NCI-H345 treated with DMSO at 0.1 percent for 48 hours (cell line): ENCODE results near the gene CHAT.

Experiments used
- DNase-seq: peaks from one replicate; lab custom pipeline; 2025; ENCODE audit not compliant: unreplicated experiment; lab: John Stamatoyannopoulos, UW

The CHAT gene

GRCh38 chr10:49613882-49614241, at the start of gene CHAT:
CHAT (plus strand) TSS chr10:49614037; CDS start chr10:49614190, 153 bp downstream.
- no peak for DNase-seq

GRCh38 chr10:49564461-49565009, 49.3 kb upstream of the CHAT start:
- DNase-seq, result no peak

GRCh38 chr10:49567810-49568209, 46.0 kb upstream of the CHAT start:
- no peak for DNase-seq

- DNase-seq, result no peak
These were observed 45.6 kb upstream of the CHAT start for GRCh38 chr10:49568235-49568634.

DNA sequence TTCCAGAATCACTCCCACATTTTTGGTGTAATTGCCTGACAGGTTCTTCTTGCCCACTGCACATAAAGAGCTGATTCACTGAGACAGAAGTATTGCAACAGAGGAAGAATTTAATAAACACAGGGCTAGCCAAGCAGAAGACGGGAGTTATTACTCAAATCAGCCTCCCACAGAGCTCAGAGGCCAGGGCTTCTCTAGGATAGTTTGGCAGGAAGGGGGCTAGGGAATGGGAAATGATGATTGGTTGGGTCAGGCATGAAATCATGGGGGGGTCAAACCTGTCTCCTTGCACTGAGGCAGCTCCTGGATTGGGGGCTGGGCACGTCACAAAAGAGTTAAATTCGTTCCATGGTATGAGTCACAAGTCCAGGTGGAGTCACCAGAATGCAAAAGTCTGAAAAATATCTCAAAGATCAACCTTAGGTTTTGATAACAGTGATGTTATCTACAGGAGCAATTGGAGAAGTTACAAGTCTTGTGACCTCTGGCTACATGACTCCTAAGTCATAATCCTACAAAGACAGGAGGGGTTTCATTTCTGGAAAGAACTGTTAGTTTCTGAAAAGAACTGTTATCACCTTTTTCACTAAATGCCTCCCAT, 44.7 kb upstream of the CHAT start:
- no peak for DNase-seq

DNA sequence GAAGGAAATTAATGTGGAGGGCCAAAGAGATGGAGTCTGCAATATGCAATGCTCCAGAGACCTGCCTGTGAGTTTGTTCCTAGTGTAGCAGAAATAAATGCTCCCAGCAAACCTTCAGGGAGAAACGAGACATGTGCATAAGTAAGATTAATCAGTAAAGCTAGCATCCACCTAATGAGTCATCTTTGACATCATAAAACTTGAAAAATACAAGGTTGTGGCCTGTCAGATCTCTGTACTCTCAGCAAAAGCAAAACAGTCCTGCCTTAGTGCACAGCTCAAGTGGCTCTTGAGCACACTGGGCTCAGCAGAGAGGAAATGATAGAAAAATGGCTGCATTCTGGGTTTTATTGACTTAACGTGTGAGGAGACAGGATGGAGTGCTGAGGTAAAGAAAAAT, 42.4 kb upstream of the CHAT start:
- DNase-seq, result no peak

DNA sequence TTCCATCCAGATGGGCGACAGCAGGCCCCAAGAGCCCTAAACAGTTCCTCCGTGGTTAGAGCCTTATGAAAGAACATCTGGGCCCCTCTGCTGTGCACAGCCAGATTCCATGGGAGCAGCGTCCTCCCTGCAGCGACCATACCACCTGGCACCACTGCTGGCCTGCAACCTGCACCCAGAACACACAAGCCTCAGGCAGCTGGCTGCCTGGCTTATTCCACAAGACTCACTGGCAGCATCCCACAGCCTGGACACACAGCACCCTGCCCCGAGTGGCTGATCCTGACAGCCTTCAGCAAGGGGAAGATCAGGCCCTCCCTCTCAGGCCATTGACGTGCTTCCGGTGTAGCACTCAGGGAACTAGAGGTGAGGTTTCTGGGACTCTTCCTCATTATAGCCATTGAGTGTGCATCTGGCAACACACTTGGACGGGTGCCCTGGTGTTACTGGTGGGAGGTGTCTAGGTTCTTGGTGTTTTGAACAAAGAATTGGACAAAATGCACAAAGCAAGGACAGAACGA, 41.2 kb upstream of the CHAT start:
- DNase-seq, result no peak

GRCh38 chr10:49575489-49576072, 38.3 kb upstream of the CHAT start:
- no peak for DNase-seq

DNA sequence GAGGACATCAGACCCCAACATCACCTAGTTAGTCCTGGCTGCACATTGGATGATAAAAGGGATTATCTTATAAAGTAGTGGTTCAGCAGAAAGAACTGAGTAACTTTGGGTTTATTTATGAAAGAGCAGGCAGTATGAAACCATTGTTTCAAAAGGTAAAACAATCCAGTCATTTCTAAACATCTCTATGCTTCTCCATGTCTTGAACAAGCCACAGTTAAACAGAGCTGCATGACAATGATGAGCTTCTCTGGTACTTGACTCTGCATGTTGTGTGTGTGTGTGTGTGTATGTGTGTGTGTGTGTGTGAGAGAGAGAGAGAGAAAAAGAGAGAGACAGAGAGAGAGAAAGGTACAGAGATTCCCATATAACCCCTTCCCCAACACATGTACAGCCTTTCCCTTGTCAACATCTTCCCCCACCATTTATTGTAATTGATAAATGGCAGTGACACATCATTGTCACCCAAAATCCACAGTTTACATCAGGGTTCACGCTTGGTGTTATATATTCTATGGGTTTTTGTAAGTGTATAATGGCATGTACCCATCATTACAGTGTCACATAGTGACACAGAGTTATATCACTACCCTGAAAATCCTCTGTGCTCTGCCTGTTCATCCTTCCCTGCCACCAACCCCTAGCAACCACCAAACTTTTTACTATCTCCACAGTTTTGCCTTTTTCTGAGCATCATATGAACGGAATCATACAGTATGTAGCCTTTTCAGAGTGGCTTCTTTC, 36.5 kb upstream of the CHAT start:
- no peak for DNase-seq

DNA sequence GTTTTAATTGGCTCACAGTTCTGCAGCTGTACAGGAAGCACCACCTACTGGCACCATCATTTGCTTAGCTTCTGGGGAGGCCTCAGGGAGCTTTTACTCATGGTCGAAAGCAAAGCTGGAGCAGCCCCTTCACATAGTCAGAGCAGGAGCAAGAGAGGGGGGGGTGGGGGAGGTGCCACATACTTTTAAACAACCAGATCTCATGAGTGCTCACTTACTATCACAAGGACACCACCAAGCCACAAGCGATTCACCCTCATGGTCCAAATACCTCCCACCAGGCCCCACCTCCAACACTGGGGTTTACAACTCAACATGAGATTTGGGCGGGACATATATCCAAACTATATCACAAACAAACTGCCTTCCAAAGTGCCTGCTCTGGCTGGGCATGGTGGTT, 35.4 kb upstream of the CHAT start:
- no peak for DNase-seq

GRCh38 chr10:49579621-49580020, 34.2 kb upstream of the CHAT start:
- no peak for DNase-seq

- no peak for DNase-seq
These were observed 28.4 kb upstream of the CHAT start for GRCh38 chr10:49585387-49585786.

DNA sequence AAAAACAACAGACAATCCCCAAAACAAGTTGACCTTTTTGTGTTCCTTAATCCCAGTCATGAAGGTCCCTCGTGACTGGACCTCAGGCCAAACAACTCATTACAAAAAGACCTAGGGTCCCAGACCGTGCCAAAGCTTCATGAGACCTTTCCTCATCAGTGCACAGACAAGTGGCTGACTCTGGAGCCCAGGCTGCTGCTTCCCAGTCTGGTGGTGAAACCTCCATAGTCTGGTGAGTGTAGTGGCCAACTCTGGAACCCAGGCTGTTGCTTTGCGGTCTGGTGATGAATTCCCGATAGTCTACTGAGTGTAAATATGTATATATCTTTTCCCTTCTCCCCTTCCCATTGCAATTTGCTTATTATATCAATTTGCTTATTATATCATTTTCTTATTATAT, 25.9 kb upstream of the CHAT start:
- DNase-seq, result no peak

GRCh38 chr10:49592726-49593563, 20.9 kb upstream of the CHAT start:
- DNase-seq, result no peak

- DNase-seq, result no peak
These were observed 20.3 kb upstream of the CHAT start for GRCh38 chr10:49593564-49593875.

DNA sequence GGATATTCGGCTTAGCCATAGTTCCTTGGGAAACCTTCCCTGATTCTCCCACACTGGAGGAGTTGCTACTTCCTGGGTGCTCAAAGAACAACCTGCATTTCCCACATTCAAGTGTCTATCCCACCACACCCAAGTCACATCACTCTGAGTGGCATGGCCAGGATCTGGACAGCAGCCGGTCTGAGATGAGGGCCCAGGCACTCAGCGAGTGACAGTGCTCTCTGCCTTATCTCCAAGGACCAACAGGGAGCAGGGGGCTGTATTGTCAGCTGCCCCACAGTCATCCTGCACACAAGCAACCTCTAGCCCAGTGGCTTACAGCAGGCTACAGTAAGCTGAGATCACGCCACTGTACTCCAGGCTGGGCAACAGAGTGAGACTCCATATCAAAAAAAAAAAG, 19.8 kb upstream of the CHAT start:
- DNase-seq, result no peak

GRCh38 chr10:49594594-49594993, 19.2 kb upstream of the CHAT start:
- DNase-seq, result peak; percentile 9

DNA sequence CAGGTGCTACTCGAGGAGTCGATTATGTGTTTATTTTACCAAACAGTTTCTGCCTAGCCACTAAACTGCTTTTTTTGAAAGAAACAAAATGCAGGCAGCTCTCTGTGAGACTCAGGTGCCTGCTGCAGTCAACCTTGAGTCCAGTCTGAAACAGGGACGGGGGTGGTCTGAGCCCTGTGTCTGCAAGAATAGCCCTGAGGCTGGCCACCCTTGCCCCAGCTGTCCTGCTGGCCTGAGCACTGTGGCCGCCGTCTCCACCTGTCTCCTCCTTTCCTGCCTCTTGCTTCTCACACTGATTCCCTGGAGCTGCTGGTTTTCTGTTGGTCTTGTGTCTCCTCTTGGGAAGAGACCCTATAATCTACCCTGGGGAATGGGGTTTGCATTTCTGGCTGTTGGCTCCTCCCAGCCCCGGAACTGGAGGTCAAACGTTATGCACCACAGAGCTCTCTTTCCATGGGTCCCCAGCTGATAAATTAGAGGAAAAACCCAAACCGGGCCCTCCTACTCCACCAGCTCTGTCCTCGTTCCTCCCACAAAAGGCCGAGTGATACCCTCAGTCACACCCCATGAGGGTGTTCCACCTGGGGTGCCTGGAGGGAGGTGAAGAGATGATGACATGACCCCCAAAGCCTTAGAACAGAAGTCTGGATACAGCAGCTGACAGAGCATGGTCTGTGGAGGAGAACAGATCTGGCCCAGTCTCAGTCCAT, 18.7 kb upstream of the CHAT start:
- DNase-seq, result no peak

DNA sequence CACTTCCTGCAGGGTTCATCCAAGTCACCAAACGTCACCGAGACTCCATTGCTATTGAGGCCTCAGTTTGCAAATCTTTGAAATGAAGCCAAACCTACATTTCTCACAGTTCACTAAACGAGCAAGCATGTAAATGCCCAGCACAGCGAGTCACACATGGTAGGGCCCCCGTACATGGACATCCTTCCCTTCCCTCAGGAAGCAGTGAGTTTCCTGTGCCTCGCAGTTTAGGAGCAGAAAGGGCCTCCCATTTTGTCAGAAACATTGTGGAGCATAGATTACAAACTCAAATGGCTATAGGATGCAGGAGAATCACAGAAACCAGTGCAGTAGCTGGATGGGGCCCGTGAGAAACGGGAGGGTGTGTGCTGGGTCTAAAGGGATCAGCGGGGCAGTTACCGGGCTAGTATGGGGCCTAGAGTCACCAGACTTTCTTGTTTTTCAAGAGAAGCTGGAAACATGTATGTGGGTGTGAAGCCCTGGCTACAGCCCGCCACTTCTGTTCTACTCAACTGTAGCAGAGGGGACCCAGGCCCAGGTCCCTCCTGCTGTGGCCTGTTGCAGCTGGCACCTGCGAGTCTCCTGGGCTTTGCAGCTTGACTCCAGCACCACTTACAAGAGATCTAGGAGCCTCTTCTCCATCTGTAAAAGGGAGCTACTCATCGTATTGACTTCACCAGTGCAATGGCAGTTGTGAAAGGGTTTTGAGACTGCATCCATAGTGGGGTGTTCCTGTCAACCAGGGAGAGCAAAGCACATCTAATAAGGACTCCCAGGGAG, 17.9 kb upstream of the CHAT start:
- no peak for DNase-seq

- DNase-seq, result no peak
These were observed 17.4 kb upstream of the CHAT start for GRCh38 chr10:49596493-49596809.
